HG03095 (cell line): Measurements from ENCODE around the gene TBC1D9.
"Not testable (repeated sequence)": the region's sequence is repeated elsewhere in the genome, so short reads cannot be mapped to it uniquely, and the experiment has no call there.

Source experiments
- ATAC-seq: cut with Tn5 transposase; IDR thresholded peaks from one replicate; pipeline ENCODE4 v1.9.1; 2021; ENCODE audit warnings: moderate library complexity; ENCODE audit not compliant: unreplicated experiment

TBC1D9 gene

DNA sequence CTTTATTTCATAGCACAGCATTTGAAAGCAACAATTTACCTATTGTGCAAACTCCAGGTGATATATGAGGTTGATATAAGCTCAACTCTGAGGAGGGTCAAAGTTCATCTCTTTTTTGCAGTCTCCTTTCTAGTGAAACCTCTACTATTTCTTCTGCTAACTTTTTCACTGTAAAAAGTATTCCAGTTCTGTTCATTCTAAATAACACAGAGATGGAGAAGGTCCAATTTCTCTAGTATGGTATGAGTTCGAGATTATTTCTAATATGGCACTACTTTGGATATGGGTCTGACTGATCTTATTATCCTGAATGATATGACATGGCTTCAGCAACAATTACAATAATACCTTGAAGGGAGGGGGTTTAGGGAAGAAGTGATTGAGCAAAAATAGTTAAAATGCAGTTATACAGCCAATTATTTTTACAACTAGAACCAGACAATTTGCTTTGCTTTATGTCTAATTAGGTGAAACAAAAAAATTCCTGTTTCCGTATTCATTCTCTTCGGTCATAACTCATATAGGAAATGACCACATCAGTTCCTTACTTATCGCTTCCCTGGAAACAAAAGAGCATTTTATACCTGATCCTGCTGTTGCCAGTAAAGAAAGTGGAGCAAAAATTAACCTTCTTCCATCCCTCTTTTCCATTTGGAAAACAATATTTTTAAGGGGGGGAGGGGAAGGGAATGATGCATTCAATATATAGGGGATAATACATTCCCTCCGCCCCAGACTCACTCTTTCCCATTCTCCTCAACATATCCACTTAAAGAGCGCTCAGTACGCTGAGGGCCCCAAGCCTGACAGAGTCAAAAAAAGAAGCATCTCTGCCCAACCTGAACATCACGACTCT, 1.0 kb downstream of the TBC1D9 start:
- no peak for ATAC-seq

DNA sequence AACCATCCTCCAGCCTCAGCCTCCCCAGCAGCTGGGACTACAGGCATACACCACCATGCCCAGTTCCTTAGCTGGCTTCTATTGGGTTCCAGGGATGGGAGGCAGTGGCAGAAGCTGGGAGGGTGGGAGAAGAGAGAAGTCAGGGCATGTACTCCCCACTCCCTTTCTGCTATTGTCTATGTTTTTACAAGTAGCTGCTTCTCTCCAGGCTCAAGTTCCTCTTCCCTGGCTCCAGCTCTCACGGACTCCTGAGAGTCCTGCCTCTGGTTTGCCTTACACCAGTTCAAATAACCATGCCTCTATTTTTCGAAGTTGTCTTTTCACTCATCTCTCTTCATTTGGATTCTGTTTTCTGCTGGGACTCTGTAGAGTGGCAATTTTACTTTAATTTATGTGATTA, 2.9 kb downstream of the TBC1D9 start:
- ATAC-seq, result no peak

DNA sequence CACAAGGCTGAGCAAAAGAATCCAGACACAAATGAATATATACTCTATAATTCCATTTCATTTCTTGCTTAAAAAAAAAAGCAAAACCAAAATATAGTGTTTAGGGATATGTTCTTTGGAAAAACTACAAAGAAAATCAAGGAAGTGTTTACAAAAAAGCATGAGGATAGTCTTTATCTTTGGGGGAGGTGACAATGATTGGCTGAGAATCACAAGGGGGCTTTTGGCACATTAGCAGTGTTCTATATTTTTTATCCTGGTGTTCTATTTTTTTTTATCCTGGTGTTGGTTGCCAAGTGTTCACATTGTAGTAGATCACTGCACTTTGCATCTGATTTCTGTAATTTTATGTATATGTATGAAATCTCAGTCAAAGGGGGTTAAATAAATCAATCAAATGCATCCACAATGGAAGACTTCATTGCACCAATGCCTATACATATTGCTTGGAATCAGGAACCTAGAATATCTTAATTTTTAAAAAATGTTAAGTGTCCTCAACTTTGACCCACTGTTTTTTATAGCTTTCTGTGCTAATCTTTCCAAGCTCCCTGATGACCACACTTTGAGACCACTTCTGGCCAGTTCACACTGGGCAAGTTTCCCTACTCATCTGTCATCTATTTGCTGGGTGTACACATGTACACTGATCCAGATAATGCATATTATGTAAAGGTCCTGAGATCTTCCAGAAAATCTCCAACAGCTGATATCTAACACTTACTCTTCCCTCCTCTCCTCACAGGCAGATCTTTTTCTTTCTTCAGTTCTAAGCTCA, 3.7 kb downstream of the TBC1D9 start:
- ATAC-seq, result no peak

DNA sequence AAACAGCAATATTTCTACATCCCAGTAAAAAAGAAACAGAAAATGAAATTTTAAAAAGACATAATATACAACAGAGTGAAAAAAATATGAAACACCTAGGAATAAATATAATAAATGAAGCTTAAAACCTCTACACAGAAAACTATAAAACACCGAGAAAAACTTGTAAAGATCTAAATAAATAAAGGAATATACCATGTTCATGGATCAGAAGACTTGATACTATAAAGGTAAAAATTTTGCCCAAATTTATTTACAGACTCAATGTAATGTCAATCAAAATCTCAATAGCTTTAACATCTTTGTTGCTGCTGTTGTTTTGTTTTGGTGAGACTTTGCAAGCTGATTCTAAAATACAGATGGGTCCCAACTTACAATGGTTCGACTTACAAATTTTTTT, 5.7 kb downstream of the TBC1D9 start:
- ATAC-seq, result no peak

GRCh38 chr4:140748171-140748570, 8.0 kb downstream of the TBC1D9 start:
- no peak for ATAC-seq

- not testable (repeated sequence) for ATAC-seq
Measured at GRCh38 chr4:140746546-140746945, 9.6 kb downstream of the TBC1D9 start.

DNA sequence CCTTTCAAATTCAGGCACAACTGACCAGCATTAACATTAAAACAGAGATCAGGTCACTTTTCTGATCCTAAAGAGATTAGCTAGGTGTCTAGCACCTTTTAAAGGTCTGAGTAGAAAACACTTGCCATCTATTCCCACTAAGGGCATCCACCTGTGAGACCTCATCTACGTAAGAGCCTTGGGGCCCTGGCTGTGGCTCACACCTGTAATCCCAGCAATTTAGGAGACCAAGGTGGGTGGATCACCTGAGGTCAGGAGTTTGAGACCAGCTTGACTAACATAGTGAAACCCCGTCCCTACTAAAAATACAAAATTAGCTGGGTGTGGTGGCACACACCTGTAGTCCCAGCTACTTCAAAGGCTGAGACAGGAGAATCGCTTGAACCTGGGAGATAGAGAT, 11.8 kb downstream of the TBC1D9 start:
- no peak for ATAC-seq

DNA sequence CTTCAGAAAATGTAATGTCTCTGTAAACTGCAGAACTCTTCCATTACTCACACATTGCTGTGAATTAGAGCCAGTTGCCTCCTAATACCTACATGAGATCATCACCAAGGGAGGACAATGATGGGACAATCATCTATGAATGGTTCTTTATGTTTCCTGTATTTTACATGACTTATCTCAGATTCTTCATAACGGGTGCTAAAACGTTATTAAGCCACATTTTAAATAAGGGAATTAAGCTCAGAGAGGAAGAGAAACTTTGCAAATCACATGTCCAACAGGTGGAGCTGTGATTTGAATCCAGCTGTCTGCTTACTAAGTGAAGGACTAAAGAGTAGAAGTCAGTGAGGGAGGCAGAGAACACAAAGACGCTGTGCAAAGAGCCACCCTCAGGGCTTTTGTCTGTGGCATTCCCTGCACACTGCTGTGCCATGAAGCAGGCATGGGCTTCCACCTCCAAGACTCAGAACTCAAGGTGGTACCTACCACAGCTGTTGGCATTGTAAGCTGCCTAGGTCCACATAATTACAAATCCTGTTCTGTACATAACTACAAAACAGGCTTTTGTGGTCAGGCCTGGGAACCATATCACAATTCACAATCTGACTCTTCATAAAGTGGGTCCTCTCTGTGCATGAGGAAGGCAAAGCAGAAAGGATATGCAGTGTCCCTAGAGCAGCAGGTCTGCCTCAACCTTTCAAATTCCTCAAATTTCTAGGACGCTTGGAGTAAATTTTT, 12.8 kb downstream of the TBC1D9 start:
- ATAC-seq, result peak; percentile 74

DNA sequence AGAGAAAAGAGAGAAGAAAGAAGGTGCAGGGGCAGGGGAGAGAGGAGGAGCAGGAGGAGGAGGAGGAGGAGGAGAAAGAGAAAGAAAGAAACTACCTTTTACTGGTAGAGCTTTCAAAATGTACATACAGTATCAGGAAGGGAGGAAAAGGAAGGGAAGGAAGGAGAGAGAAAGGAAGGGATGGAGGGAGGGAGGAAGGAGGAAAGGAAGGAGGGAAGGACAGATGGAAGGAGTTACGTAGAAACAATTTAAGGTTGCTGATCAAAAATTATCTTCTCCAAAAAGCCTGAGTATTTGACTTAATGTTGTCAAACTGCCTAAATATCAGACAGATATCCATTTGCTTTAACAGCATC, 13.4 kb downstream of the TBC1D9 start:
- ATAC-seq, result peak; percentile 28

- no peak for ATAC-seq
Measured at GRCh38 chr4:140740906-140741670, 15.1 kb downstream of the TBC1D9 start.

GRCh38 chr4:140740422-140740821, 15.8 kb downstream of the TBC1D9 start:
- no peak for ATAC-seq

DNA sequence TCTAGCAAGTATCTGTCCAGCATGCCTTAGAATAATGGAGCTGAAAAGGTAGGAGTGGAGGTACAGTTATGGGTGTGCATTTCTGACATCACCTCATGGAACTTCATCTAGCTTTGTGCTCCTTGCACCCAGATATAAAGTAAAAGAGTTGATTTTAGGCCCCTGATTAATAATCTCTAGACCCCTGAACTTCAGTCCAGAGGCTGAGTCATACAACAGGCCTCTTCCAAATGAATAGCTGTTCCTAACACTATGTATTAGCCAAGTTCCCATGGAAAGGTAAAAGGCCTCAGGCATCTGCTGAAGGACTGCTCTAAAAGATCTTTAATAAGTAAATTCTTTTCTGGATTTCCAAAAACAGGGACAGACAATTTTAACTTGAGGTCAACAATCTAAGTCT, 16.2 kb downstream of the TBC1D9 start:
- ATAC-seq, result no peak

- ATAC-seq, result no peak
Measured at GRCh38 chr4:140738139-140738538, 18.0 kb downstream of the TBC1D9 start.

DNA sequence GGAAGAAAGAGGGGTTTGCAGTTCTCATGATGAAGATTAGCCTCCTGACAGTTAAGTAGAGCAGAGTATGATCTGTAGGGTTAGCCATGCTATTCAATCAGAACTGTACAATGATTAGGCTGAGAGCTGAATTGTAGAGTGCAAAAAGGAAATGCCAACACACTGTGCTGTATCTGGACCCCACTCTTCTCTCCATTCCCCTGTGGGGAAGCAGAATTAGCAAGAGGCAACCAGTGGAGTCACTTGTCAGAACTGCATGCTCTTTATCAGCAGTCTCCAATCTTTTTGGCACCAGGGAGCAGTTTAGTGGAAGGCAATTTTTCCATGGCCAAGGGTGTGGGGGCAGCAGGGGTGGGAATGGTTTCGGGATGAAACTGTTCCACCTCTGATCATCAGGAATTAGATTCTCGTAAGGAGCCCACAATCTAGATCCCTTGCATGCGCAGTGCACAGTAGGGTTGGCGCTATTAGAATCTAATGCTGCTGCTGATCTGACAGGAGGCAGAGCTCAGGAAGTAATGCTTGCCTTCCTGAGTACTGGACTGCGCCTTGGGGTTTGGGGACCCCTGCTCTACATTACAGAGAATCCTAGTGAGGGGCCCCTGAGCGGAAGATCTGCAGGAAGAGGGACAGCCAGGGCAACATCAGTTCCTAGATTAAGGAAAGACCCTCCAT, 19.4 kb downstream of the TBC1D9 start:
- no peak for ATAC-seq

- no peak for ATAC-seq
Measured at GRCh38 chr4:140735779-140736391, 20.3 kb downstream of the TBC1D9 start.

- ATAC-seq, result no peak
Measured at GRCh38 chr4:140735317-140735716, 20.9 kb downstream of the TBC1D9 start.

- no peak for ATAC-seq
Measured at GRCh38 chr4:140732780-140733179, 23.4 kb downstream of the TBC1D9 start.

- no peak for ATAC-seq
Measured at GRCh38 chr4:140729344-140730049, 26.7 kb downstream of the TBC1D9 start.

DNA sequence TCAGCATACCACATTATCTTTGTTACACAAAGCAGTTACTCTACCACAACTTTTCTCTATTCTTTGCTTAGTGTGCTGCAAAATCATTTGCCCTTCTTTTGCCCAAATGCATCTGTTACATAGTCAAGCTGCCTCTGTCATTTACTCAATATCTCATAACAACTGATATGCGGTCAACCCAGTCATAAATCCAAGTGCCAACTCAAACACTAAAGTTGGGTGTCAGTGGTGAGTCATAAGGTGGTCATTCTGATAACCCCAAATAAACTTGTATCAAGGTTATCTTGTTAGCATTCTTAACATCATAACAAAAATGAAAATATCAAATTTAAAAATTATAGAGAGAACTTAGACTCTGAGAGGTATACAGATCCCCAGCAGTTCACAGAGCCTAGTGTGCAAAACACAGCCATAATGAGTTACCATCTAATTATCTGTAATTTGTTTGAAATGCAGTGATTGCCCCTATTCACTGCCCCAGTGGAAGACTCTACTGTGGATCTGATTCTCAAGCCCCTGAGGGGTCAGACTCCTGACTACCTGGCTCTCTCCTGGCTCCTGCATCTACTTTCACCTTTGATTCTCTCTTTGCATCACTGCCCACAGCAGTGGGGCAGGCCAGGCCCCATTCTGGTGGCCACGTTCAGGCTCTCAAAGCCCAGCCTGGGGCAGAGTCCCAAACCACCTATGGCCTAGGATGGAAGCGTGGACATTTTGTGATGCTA, 29.2 kb downstream of the TBC1D9 start:
- ATAC-seq, result no peak
